Adrenal gland (tissue), 12 donors: ENCODE results near the gene NKX1-2. TPM values are rescaled to one million over a fixed set of nuclear protein-coding genes. Genes with fewer than 3 reads are reported as not detected.

ENCODE experiments used
- DNase-seq, 7 donors: peaks; one replicate each; pipeline ENCODE4 v3.0.0-alpha.2; 2019 to 2020
- H3K27ac ChIP-seq, 5 donors: fragments of 200-600 bp; sonication (generic) in 4 of 5; 1 replicate in 3 of 5; 2 replicates in 2 of 5; pipeline versions ENCODE4 v1.5.1 to v1.8.0; 2016 to 2020; ENCODE audit warnings: mild to moderate bottlenecking in 1 of 5
- H3K27me3 ChIP-seq: fragments of 200-600 bp; 2 replicates; pipeline ENCODE4 v1.8.0; 2021
- H3K36me3 ChIP-seq, 2 donors: fragments of 200-600 bp; replicated peaks in 1 of 2; 1 replicate in 1 of 2; 2 replicates in 1 of 2; pipeline versions ENCODE4 v1.5.1 to v1.8.0; 2018 to 2022
- H3K4me1 ChIP-seq, 2 donors: fragments of 200-600 bp; replicated peaks in 1 of 2; 1 replicate in 1 of 2; 2 replicates in 1 of 2; pipeline versions ENCODE4 v1.5.1 to v1.8.0; 2018 to 2021
- H3K4me3 ChIP-seq, 4 donors: fragments of 200-600 bp; sonication (generic) in 3 of 4; one replicate each; pipeline ENCODE4 v1.5.1; 2016 to 2018
- H3K9me3 ChIP-seq, 3 donors: fragments of 200-600 bp; sonication (generic) in 1 of 3; replicated peaks in 1 of 3; 1 replicate in 2 of 3; 2 replicates in 1 of 3; pipeline versions ENCODE4 v1.5.1 to v1.8.0; 2016 to 2021
- CTCF ChIP-seq, 6 experiments: fragments of 450-650 bp in 4 of 6; fragments of 200-600 bp in 2 of 6; sonication (generic) in 1 of 6; IDR thresholded peaks; 1 replicate in 5 of 6; 2 replicates in 1 of 6; pipeline versions ENCODE4 v1.5.1 to v1.8.0; 2016 to 2021; ENCODE audit warnings: antibody characterized with exemption in 6 of 6, mild to moderate bottlenecking in 2 of 6, moderate library complexity in 1 of 6
- POLR2A ChIP-seq, 2 donors: fragments of 450-650 bp; IDR thresholded peaks; one replicate each; pipeline ENCODE4 v1.6.1; 2017; ENCODE audit warnings: antibody characterized with exemption in 2 of 2, mild to moderate bottlenecking in 2 of 2, moderate library complexity in 1 of 2
- WGBS, 4 donors: extraction: QIAGEN DNeasy Blood & Tissue Kit in 2 of 4; methylation state at CpG; one replicate each; pipeline versions ENCODE4 v1.1.5 to v1.1.7; 2013 to 2017; 5-methylcytosine and 5-hydroxymethylcytosine counted together
- intact Hi-C, 2 donors: fragments of 100-400 bp; cut with DNase I; formaldehyde crosslinking; loops; one replicate each; pipeline versions ENCODE4 v1.14.1 to v1.15.0; 2022 to 2023
- polyA plus RNA-seq, 3 donors: library from polyadenylated mRNA; stranded (reverse); fragments of 200-250 nt in 2 of 3; fragments of 350-450 nt in 1 of 3; fragmentation: Illumina TruSeq in 1 of 3; extraction: RNeasy Lipid Tissue Mini Kit (QIAGEN cat#74804) in 1 of 3; gene quantifications; one replicate each; pipeline ENCODE4 v1.2.3, GENCODE V29; 2013 to 2014
- total RNA-seq, 9 donors: library from RNA; depleted of rRNA in 4 of 9; stranded (reverse); fragments of >200 nt in 4 of 9; fragments of 120-200 nt in 1 of 9; fragmentation: NEBNext Ultra II Directional in 1 of 9; extraction: Animal tissue kit (Norgen Biotek cat#: 25700) in 1 of 9; gene quantifications; one replicate each; pipeline versions ENCODE4 v1.1.0 to v1.2.4, GENCODE V29; 2013 to 2023
- donor health status: healthy with polysubstance abuse.
- donor health status: Bipolar disorder and iron deficiency.
- donor health status: DM: yes; HTN: yes; CAD: no.
- donor health status: DM: no; HTN: no; CAD: no.
- donor health status: DM: no; HTN: no; CAD: no.
- donor health status: DM: yes; HTN: yes; CAD: no.

NKX1-2 gene
- total and polyA plus RNA-seq, 12 donors: not detected

- no peak for DNase-seq
- Histone ChIP-seq H3K9me3 (no peaks in the 10 kb centered on the region), H3K4me1 (no peaks in the 10 kb centered on the region), H3K27me3 (no peaks in the 10 kb centered on the region), H3K27ac (no peak overlapping the region), H3K36me3 (no peaks in the 10 kb centered on the region), H3K4me3 (no peak overlapping the region)
- 70 to 81% (median 75%) methylated on average over 16 to 23 of the region's 23 CpGs for WGBS, 4 donors
- TF ChIP-seq CTCF (IDR thresholded peaks at IDR 0.05) (no peak), POLR2A (IDR thresholded peaks at IDR 0.05) (no peak)
- intact Hi-C loops: no loop called here
These were observed 43.5 kb upstream of the NKX1-2 start for GRCh38 chr10:124493214-124493882.

- no peak for DNase-seq
- H3K9me3 ChIP-seq: no peaks in the 10 kb centered on the region
- TF ChIP-seq CTCF (IDR thresholded peaks at IDR 0.05): no peak
- TF ChIP-seq POLR2A (IDR thresholded peaks at IDR 0.05): no peak
- no peaks in the 10 kb centered on the region for H3K27me3 ChIP-seq
- H3K4me1 ChIP-seq: no peaks in the 10 kb centered on the region
- H3K36me3 ChIP-seq: no peaks in the 10 kb centered on the region
- no peak overlapping the region for H3K4me3 ChIP-seq
- no peak overlapping the region for H3K27ac ChIP-seq
- intact Hi-C loops: no loop called here
- 92 to 97% (median 94%) methylated on average over 8 of the region's 8 CpGs for WGBS, 4 donors
These were observed 42.4 kb upstream of the NKX1-2 start for GRCh38 chr10:124492266-124492665.

GRCh38 chr10:124491105-124491504 is 41.3 kb upstream of the NKX1-2 start:
- Histone ChIP-seq H3K27me3 (no peaks in the 10 kb centered on the region), H3K27ac (no peak overlapping the region), H3K4me3 (no peak overlapping the region), H3K4me1 (no peaks in the 10 kb centered on the region), H3K36me3 (no peaks in the 10 kb centered on the region), H3K9me3 (no peaks in the 10 kb centered on the region)
- intact Hi-C loops: no loop called here
- 93 to 98% (median 96%) methylated on average over 9 of the region's 9 CpGs for WGBS, 4 donors
- TF ChIP-seq CTCF (IDR thresholded peaks at IDR 0.05): no peak
- TF ChIP-seq POLR2A (IDR thresholded peaks at IDR 0.05): no peak
- DNase-seq: no peak

- H3K27ac ChIP-seq: no peak overlapping the region
- no peak overlapping the region for H3K4me3 ChIP-seq
- intact Hi-C loops: no loop called here
- H3K36me3 ChIP-seq: no peaks in the 10 kb centered on the region
- TF ChIP-seq POLR2A (IDR thresholded peaks at IDR 0.05) (no peak), CTCF (IDR thresholded peaks at IDR 0.05) (no peak)
- H3K9me3 ChIP-seq: no peaks in the 10 kb centered on the region
- H3K27me3 ChIP-seq: no peaks in the 10 kb centered on the region
- H3K4me1 ChIP-seq: no peaks in the 10 kb centered on the region
- DNase-seq: no peak
- WGBS, 4 donors: 96 to 98% (median 97%) methylated on average over 6 of the region's 6 CpGs
These were observed 36.8 kb upstream of the NKX1-2 start for GRCh38 chr10:124486635-124487034.
